ENCODE results near the gene EXOC4. TPM values are rescaled to one million over a fixed set of nuclear protein-coding genes. Genes with fewer than 3 reads are reported as not detected.

EXOC4 gene
- total RNA-seq, 2 donors from 2014 or later, result 106 to 115 TPM

DNA sequence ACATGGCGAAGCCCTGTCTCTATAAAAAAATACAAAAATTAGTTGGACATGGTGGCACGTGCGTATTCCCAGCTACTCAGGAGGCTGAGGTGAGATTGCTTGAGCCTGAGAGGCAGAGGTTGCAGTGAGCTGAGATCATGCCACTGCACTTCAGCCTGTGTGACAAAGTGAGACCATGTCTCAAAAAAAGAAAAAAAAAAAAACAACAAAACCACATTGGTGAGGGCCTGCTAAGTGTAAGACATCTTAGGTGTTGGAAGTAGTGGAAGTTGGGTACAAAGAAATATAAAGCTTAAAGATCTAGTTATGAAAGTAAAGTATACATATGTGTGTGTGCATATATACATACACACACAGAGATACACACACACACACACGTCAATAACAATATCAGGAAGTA, 228.0 kb downstream of the EXOC4 start:
- Histone ChIP-seq H3K4me3 (ENCODE audit: low read length) (no peak overlapping the region), H3K27me3 (ENCODE audit: control insufficient read depth, insufficient read depth, low read length, poor library complexity, severe bottlenecking) (no peaks in the 10 kb centered on the region), H3K9ac (ENCODE audit: extremely low read depth, low read length, poor library complexity, severe bottlenecking) (no peak overlapping the region), H3K4me1 (ENCODE audit: control insufficient read depth, insufficient read depth, low read length) (peaks cover 3% of the 10 kb centered on the region), H3K27ac (ENCODE audit: low read depth, low read length) (no peak overlapping the region), H3K9me3 (ENCODE audit: control insufficient read depth, low read length) (no peaks in the 10 kb centered on the region), H3K36me3 (ENCODE audit: control insufficient read depth, insufficient read depth, low read length) (peaks cover 10% of the 10 kb centered on the region)
- Mint-ChIP-seq H3K36me3 (ENCODE audit: low read depth) (peaks cover 14% of the 10 kb centered on the region), H3K9me3 (no peaks in the 10 kb centered on the region), H3K27me3 (ENCODE audit: insufficient read depth) (no peaks in the 10 kb centered on the region), H3K4me3 (no peak overlapping the region), H3K4me1 (peaks cover 13% of the 10 kb centered on the region), H3K27ac (no peak overlapping the region)
- DNase-seq, result no peak
- 88 to 95% methylated on average over 3 of the region's 4 CpGs for WGBS, 2 experiments (ENCODE audit: insufficient coverage in 1 of 2, insufficient read length in 1 of 2)
- TF ChIP-seq, protein P1, sequence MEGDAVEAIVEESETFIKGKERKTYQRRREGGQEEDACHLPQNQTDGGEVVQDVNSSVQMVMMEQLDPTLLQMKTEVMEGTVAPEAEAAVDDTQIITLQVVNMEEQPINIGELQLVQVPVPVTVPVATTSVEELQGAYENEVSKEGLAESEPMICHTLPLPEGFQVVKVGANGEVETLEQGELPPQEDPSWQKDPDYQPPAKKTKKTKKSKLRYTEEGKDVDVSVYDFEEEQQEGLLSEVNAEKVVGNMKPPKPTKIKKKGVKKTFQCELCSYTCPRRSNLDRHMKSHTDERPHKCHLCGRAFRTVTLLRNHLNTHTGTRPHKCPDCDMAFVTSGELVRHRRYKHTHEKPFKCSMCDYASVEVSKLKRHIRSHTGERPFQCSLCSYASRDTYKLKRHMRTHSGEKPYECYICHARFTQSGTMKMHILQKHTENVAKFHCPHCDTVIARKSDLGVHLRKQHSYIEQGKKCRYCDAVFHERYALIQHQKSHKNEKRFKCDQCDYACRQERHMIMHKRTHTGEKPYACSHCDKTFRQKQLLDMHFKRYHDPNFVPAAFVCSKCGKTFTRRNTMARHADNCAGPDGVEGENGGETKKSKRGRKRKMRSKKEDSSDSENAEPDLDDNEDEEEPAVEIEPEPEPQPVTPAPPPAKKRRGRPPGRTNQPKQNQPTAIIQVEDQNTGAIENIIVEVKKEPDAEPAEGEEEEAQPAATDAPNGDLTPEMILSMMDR (conservative IDR thresholded peaks at IDR 0.05), result no peak

DNA sequence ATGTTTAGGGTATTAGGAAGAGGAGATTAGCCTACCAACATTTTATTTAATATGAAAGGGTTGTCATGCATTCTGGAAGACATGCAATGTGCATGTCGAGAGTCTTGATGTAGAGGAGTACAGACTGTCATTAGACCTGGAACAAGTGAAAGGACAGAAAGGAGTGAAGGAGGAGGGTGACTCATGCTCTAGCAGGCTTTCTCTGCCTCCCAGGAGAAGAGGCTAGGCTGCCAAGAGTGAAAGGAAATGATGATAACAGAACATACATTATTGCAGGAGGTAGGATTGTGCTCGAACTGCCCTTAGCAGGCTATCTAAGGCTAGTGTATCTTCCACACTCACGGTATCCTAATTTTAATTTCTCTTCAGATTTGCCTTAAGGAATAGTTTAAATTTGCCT, 228.8 kb downstream of the EXOC4 start:
- H3K27me3 Mint-ChIP-seq (ENCODE audit: insufficient read depth), result no peaks in the 10 kb centered on the region
- WGBS, 2 experiments (ENCODE audit: insufficient coverage in 1 of 2, insufficient read length in 1 of 2), result 83 to 96% methylated on average over 3 of the region's 3 CpGs
- no peak for DNase-seq
- Histone ChIP-seq H3K9me3 (ENCODE audit: control insufficient read depth, low read length) (no peaks in the 10 kb centered on the region), H3K27me3 (ENCODE audit: control insufficient read depth, insufficient read depth, low read length, poor library complexity, severe bottlenecking) (no peaks in the 10 kb centered on the region), H3K36me3 (ENCODE audit: control insufficient read depth, insufficient read depth, low read length) (peaks cover 2% of the 10 kb centered on the region), H3K4me3 (ENCODE audit: low read length) (no peak overlapping the region), H3K27ac (ENCODE audit: low read depth, low read length) (no peak overlapping the region), H3K4me1 (ENCODE audit: control insufficient read depth, insufficient read depth, low read length) (peaks cover 3% of the 10 kb centered on the region), H3K9ac (ENCODE audit: extremely low read depth, low read length, poor library complexity, severe bottlenecking) (no peak overlapping the region)
- TF ChIP-seq, protein P1 (conservative IDR thresholded peaks at IDR 0.05), result no peak
- H3K36me3 Mint-ChIP-seq (ENCODE audit: low read depth), result peaks cover 9% of the 10 kb centered on the region
- H3K4me1 Mint-ChIP-seq, result peaks cover 13% of the 10 kb centered on the region
- no peaks in the 10 kb centered on the region for H3K9me3 Mint-ChIP-seq
- H3K27ac Mint-ChIP-seq, result no peak overlapping the region
- H3K4me3 Mint-ChIP-seq, result no peak overlapping the region

DNA sequence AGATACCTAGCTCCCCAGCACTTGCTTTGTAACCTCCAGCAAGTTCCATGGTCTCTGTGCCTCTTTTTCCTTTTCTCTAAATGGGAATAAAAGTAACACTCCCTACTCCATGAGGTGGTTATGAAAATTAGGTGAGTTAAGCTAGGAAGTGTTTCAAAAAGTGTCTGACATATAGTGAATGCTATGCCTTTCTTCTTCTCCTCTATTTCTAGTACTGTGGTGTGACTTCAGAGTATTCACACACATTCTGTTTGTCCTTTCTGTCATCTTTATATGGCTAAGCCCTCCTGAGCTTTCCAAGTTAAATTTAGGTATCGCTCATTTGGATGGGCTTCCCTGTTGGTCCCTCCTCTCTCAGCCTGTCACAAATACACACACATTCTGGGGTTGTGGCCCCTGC, 229.7 kb downstream of the EXOC4 start:
- H3K27ac Mint-ChIP-seq, result no peak overlapping the region
- H3K4me1 ChIP-seq (ENCODE audit: control insufficient read depth, insufficient read depth, low read length), result peaks cover 3% of the 10 kb centered on the region
- TF ChIP-seq, protein P1 (conservative IDR thresholded peaks at IDR 0.05), result no peak

More for the DNA sequence above, 229.7 kb downstream of the EXOC4 start:
- WGBS, 2 experiments (ENCODE audit: insufficient coverage in 1 of 2, insufficient read length in 1 of 2), result 96 to 100% methylated on average over 1 of the region's 1 CpG
- no peaks in the 10 kb centered on the region for H3K27me3 Mint-ChIP-seq (ENCODE audit: insufficient read depth)
- no peak for DNase-seq
- no peak overlapping the region for H3K4me3 Mint-ChIP-seq
- H3K4me3 ChIP-seq (ENCODE audit: low read length), result no peak overlapping the region
- no peaks in the 10 kb centered on the region for H3K27me3 ChIP-seq (ENCODE audit: control insufficient read depth, insufficient read depth, low read length, poor library complexity, severe bottlenecking)
- H3K36me3 Mint-ChIP-seq (ENCODE audit: low read depth), result peaks cover 8% of the 10 kb centered on the region
- no peaks in the 10 kb centered on the region for H3K9me3 Mint-ChIP-seq
- no peak overlapping the region for H3K27ac ChIP-seq (ENCODE audit: low read depth, low read length)
- H3K9ac ChIP-seq (ENCODE audit: extremely low read depth, low read length, poor library complexity, severe bottlenecking), result no peak overlapping the region
- no peaks in the 10 kb centered on the region for H3K9me3 ChIP-seq (ENCODE audit: control insufficient read depth, low read length)
- H3K4me1 Mint-ChIP-seq, result peaks cover 13% of the 10 kb centered on the region
- H3K36me3 ChIP-seq (ENCODE audit: control insufficient read depth, insufficient read depth, low read length), result no peaks in the 10 kb centered on the region
